Stimulated activated CD4-positive, alpha-beta T cell treated with anti-CD3 and anti-CD28 coated beads, Interleukin-1b, Interleukin-23, amount 100 ng/mL, for 24 hours (primary cell): Measurements from ENCODE around the gene OR1K1.
"Not testable (repeated sequence)": the region's sequence is repeated elsewhere in the genome, so short reads cannot be mapped to it uniquely, and the experiment has no call there.

Experiments
- DNase-seq, 4 experiments: peaks; one replicate each; pipeline ENCODE4 v3.0.0-alpha.2; 2020; ENCODE audit warnings: low read depth in 4 of 4, low spot score in 1 of 4

OR1K1 gene

GRCh38 chr9:122812736-122813135 lies 12.8 kb downstream of the OR1K1 start:
- no peak for DNase-seq

GRCh38 chr9:122814545-122814944 lies 14.6 kb downstream of the OR1K1 start:
- DNase-seq = no peak

GRCh38 chr9:122815544-122815943 lies 15.6 kb downstream of the OR1K1 start:
- DNase-seq = no peak

- DNase-seq = no peak
These were observed 16.4 kb downstream of the OR1K1 start for GRCh38 chr9:122816163-122816867.

GRCh38 chr9:122819326-122819725 lies 19.4 kb downstream of the OR1K1 start:
- DNase-seq = no peak

GRCh38 chr9:122819791-122820489 lies 20.0 kb downstream of the OR1K1 start:
- DNase-seq = no peak

GRCh38 chr9:122820490-122820845 lies 20.5 kb downstream of the OR1K1 start:
- DNase-seq = no peak

GRCh38 chr9:122821278-122821943 lies 21.5 kb downstream of the OR1K1 start:
- no peak for DNase-seq

GRCh38 chr9:122822056-122822455 lies 22.1 kb downstream of the OR1K1 start:
- no peak for DNase-seq

- no peak for DNase-seq
These were observed 23.0 kb downstream of the OR1K1 start for GRCh38 chr9:122822938-122823337.

- DNase-seq = no peak
These were observed 27.8 kb downstream of the OR1K1 start for GRCh38 chr9:122827761-122828093.

- DNase-seq = not testable (repeated sequence)
These were observed 29.0 kb downstream of the OR1K1 start for GRCh38 chr9:122828965-122829284.

GRCh38 chr9:122832194-122832593 lies 32.3 kb downstream of the OR1K1 start:
- no peak for DNase-seq

GRCh38 chr9:122835313-122835731 lies 35.4 kb downstream of the OR1K1 start:
- DNase-seq = no peak

GRCh38 chr9:122837266-122837850 lies 37.4 kb downstream of the OR1K1 start:
- no peak for DNase-seq

- not testable (repeated sequence) for DNase-seq
These were observed 38.5 kb downstream of the OR1K1 start for GRCh38 chr9:122838441-122838840.

GRCh38 chr9:122841501-122841900 lies 41.6 kb downstream of the OR1K1 start:
- no peak for DNase-seq

- no peak for DNase-seq
These were observed 44.2 kb downstream of the OR1K1 start for GRCh38 chr9:122844137-122844536.

- no peak for DNase-seq
These were observed 45.2 kb downstream of the OR1K1 start for GRCh38 chr9:122845116-122845515.

- no peak for DNase-seq
These were observed 46.5 kb downstream of the OR1K1 start for GRCh38 chr9:122846371-122846940.

GRCh38 chr9:122848256-122848943 lies 48.5 kb downstream of the OR1K1 start:
- DNase-seq = no peak
